ENCODE data around the gene OR7A5.

DNA sequence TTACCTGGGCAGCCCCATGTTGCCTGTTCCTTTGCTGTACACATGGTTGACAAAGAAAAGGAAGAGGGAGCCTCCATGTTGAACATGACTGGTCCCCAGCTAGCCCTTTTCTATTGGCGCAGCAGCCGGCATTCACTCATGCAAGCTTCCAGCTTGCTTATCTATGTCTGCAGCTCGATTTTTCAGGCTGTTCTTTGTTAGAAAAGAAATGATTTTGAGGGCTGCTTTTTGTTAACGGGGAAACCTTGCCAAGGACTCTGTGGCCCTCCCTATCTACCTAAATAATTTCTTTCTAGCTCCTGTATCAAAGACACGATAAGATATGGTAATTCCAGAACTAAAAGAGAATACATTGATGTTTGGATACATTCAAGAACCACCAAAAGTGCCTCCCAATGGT, 36.2 kb downstream of the OR7A5 start:
- TF ChIP-seq POLR2A (IDR thresholded peaks at IDR 0.05): no peak
- no peak for TF ChIP-seq CTCF (IDR thresholded peaks at IDR 0.05)

Measured in adrenal gland (tissue), 5 donors.